ENCODE data around the gene RRP9.

Gene RRP9

DNA sequence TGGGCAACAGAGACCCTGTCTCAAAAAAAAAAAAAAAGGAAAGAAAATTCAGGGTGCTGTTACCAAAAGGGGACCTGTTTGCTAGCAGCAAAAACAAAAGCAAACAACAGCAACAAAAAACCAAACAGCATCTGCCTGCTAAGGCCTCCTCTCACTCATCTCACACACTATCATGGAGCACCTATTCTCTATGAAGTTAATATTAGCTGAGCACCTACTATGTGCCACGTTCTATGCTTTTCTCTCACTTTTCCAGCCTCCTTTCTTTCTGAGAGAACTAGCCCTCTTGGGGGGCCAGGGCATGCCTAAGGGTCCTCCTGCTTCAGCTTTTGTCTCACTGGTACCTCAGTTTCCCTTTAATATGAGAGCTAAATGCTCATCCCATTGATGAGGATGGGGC lies 13.0 kb upstream of the RRP9 start:
- no peak for DNase-seq (ENCODE audit: low read depth)
- no peak overlapping the region for H3K4me3 ChIP-seq (ENCODE audit: low read depth, low read length)
- TF ChIP-seq, protein P1, sequence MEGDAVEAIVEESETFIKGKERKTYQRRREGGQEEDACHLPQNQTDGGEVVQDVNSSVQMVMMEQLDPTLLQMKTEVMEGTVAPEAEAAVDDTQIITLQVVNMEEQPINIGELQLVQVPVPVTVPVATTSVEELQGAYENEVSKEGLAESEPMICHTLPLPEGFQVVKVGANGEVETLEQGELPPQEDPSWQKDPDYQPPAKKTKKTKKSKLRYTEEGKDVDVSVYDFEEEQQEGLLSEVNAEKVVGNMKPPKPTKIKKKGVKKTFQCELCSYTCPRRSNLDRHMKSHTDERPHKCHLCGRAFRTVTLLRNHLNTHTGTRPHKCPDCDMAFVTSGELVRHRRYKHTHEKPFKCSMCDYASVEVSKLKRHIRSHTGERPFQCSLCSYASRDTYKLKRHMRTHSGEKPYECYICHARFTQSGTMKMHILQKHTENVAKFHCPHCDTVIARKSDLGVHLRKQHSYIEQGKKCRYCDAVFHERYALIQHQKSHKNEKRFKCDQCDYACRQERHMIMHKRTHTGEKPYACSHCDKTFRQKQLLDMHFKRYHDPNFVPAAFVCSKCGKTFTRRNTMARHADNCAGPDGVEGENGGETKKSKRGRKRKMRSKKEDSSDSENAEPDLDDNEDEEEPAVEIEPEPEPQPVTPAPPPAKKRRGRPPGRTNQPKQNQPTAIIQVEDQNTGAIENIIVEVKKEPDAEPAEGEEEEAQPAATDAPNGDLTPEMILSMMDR (conservative IDR thresholded peaks at IDR 0.05; ENCODE audit: low read depth, low read length): no peak

DNA sequence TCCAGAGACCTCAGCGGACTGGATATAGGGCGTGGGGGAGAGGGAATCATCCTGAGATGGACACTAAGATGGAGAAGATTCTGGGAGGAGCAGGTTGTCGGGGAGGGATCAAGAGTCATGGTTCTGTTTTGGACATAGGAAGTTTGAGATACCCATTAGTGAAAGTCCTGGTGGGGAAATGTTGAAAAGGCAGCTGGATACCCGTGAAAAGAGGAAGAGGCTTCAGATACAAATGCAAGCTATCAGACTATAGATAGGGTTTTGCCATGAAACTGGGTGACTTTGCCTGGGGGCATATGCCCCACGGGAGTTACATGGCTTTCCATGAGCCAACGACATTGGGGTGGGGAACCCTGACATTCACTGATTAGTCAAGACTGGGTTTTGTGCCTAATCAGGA lies 12.4 kb upstream of the RRP9 start:
- no peak for DNase-seq (ENCODE audit: low read depth)
- H3K4me3 ChIP-seq (ENCODE audit: low read depth, low read length): no peak overlapping the region
- TF ChIP-seq, protein P1 (conservative IDR thresholded peaks at IDR 0.05; ENCODE audit: low read depth, low read length): no peak

DNA sequence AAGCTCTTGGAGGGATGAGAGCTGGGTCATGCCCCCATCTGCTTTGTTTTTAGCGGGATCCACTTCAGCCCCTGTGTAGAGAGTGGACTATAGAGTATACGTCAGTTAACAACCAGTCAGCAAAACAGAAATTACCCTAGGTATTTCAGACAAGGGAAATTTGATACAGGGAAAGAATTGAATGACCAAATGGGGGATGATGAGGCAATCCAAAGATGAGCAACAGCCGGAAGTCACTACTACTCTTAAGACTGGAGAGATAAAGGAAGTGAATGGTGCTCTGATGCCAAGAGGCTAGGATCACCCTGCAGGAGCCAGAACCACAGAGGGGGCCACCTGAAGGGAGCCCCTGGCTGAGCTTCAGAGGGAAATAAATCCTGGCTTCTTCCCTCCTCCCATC lies 11.7 kb upstream of the RRP9 start:
- peak; percentile 89 for DNase-seq (ENCODE audit: low read depth)
- H3K4me3 ChIP-seq (ENCODE audit: low read depth, low read length): no peak overlapping the region
- TF ChIP-seq, protein P1 (conservative IDR thresholded peaks at IDR 0.05; ENCODE audit: low read depth, low read length): no peak

DNA sequence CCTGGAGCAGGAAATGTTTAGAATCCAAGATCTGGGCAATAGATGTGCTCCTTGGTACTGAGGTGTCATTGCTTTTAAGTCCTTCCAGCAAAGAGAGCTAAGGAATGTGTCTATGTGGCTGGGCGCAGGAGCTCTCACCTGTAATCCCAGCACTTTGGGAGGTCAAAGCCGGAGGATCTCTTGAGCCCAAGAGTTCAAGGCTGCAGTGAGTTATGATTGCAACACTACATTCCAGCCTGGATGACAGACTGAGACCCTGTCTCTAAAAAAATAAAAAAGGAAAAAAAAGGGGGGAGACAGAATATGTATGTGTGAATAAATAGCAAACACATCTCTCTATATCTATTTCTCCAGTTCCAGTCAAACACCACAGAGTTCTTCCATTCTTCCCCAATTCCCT lies 9.2 kb upstream of the RRP9 start:
- no peak for DNase-seq (ENCODE audit: low read depth)
- TF ChIP-seq, protein P1 (conservative IDR thresholded peaks at IDR 0.05; ENCODE audit: low read depth, low read length): no peak
- H3K4me3 ChIP-seq (ENCODE audit: low read depth, low read length): no peak overlapping the region

DNA sequence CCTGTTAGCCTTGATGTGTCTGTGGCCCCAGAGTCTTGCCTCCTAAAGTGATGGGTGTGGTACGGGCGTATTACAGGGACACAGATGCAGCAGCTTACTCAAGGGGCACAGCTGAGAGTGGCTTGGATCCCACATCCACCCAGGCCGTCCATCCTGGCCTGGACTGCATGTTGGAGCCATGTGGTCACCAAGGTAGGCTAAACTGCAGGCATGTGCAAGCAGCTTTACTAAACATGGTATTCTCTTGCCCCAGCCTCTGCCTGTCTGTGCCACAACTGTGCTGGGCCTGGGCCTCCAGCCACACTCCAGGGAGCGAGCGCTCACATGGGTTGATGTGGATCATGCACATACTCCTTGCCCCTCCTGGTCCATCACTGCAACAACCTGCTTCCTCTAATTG lies 7.4 kb upstream of the RRP9 start:
- TF ChIP-seq, protein P1 (conservative IDR thresholded peaks at IDR 0.05; ENCODE audit: low read depth, low read length): no peak
- DNase-seq (ENCODE audit: low read depth): no peak
- no peak overlapping the region for H3K4me3 ChIP-seq (ENCODE audit: low read depth, low read length)

DNA sequence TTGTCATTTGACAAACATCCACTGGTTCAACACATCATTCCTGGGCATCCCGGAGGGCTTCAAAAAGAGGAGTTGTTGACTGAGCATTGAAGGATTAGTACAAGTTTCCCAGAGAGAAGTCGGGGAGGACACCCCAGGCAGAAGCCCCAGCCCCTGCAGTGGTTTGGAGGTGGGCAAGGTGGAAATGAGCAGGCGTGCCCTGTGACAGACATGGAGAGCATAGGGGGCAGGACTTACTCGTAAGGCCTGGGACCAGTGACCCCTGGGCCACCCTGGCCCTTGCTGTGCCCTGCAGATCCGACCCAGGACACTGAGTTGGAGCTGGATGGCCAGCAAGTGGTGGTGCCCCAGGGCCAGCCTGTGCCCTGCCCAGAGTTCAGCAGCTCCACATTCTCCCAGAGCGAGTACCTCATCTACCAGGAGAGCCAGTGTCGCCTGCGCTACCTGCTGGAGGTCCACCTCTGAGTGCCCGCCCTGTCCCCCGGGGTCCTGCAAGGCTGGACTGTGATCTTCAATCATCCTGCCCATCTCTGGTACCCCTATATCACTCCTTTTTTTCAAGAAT lies 6.4 kb upstream of the RRP9 start:
- TF ChIP-seq, protein P1 (conservative IDR thresholded peaks at IDR 0.05; ENCODE audit: low read depth, low read length): no peak
- DNase-seq (ENCODE audit: low read depth): no peak
- H3K4me3 ChIP-seq (ENCODE audit: low read depth, low read length): no peak overlapping the region

DNA sequence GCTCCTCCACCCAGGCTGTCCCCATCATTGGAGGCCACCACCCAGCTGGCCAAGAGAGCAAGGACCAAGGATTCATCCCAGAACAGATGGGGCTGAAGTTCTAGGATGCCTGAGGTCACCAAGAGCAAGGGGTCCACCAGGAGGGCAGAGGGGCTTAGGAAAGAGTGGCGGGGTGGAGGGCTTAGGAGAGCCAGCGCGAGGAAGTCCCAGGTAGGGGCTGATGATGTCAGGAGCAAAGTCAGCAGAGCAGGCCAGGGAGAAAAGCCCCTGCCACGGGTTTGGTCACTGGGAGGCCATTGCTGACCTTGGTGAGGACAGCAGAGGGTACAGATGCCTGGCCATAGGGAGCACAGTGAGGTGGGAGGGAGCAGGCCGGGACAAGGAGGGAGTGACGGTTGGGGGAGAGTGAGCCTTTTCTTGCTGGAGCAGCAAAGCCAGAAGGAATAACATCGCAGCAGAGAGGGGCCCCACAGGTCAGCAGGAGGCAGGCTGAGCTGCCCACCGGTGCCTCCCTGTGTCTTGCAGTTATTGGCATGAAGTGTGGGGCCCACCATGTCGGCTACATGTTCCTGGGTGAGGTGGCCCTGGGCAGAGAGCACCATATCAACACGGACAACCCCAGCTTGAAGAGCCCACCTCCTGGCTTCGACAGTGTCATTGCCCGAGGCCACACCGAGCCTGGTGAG lies 5.7 kb upstream of the RRP9 start:
- TF ChIP-seq, protein P1 (conservative IDR thresholded peaks at IDR 0.05; ENCODE audit: low read depth, low read length): no peak
- DNase-seq (ENCODE audit: low read depth): no peak
- H3K4me3 ChIP-seq (ENCODE audit: low read depth, low read length): no peak overlapping the region

Data from choroid plexus epithelial cell (primary cell).